ENCODE measurements around the gene MRPS11.

DNA sequence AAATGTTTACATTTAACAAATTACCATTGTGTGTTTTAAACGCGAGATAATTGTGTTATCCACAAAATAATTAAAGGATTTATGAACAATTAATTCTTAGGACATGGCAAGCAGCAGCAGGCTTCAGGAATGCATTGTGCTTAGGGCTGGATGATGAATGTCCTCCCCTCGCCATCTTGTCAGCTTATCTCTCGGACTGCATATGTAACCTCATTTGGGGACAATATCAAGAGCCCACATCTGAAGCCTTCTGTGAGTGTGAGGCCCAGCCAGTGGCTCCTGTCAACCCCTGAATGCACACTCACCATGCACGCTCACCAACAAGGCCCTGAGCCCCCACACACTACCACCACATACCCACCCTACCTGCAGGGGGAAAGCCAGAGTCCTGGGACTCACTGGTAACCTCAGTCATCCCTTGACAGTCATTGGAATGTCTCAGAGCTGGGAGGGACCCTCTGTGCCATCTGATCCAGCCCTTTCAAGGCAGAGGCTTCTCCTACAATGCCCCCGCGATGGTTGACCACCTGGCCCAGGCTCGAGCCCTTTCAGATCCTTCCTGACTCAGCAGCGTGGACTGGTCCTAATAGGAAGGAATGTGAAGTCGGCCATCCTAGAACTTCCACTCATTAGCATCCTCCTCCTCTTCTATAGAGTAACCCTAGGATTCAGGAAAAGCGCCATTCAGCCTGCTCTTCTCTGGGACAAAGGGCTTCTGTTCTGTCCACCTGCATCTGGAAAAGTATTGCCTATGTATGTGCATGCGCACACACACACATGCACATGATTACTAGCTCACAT is 38.5 kb upstream of the MRPS11 start:
- TF ChIP-seq ESRRA (IDR thresholded peaks at IDR 0.05; ENCODE audit: low read length) (no peak), POLR2A (IDR thresholded peaks at IDR 0.05; ENCODE audit: low read depth, low read length) (no peak), ATF2 (IDR thresholded peaks at IDR 0.05; ENCODE audit: low read length) (no peak)
- TF ChIP-seq, protein P1, sequence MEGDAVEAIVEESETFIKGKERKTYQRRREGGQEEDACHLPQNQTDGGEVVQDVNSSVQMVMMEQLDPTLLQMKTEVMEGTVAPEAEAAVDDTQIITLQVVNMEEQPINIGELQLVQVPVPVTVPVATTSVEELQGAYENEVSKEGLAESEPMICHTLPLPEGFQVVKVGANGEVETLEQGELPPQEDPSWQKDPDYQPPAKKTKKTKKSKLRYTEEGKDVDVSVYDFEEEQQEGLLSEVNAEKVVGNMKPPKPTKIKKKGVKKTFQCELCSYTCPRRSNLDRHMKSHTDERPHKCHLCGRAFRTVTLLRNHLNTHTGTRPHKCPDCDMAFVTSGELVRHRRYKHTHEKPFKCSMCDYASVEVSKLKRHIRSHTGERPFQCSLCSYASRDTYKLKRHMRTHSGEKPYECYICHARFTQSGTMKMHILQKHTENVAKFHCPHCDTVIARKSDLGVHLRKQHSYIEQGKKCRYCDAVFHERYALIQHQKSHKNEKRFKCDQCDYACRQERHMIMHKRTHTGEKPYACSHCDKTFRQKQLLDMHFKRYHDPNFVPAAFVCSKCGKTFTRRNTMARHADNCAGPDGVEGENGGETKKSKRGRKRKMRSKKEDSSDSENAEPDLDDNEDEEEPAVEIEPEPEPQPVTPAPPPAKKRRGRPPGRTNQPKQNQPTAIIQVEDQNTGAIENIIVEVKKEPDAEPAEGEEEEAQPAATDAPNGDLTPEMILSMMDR (IDR thresholded peaks at IDR 0.05 in 2 of 3, conservative IDR thresholded peaks at IDR 0.05 in 1 of 3; ENCODE audit: control insufficient read depth in 2 of 3, extremely low read depth in 1 of 3, insufficient read depth in 1 of 3, low read depth in 3 of 3, low read length in 3 of 3): no peak
